ENCODE data around the gene TAT.

The TAT gene

DNA sequence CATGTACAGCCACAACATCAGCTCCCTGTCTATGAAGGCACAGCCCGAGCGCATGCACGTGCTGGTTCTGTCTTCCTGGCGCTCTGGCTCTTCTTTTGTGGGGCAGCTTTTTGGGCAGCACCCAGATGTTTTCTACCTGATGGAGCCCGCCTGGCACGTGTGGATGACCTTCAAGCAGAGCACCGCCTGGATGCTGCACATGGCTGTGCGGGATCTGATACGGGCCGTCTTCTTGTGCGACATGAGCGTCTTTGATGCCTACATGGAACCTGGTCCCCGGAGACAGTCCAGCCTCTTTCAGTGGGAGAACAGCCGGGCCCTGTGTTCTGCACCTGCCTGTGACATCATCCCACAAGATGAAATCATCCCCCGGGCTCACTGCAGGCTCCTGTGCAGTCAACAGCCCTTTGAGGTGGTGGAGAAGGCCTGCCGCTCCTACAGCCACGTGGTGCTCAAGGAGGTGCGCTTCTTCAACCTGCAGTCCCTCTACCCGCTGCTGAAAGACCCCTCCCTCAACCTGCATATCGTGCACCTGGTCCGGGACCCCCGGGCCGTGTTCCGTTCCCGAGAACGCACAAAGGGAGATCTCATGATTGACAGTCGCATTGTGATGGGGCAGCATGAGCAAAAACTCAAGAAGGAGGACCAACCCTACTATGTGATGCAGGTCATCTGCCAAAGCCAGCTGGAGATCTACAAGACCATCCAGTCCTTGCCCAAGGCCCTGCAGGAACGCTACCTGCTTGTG lies 40.0 kb downstream of the TAT start:
- DNase-seq: no peak

- no peak for DNase-seq
These were observed 44.5 kb downstream of the TAT start for GRCh38 chr16:71532366-71532765.

GRCh38 chr16:71528863-71529262 lies 48.0 kb downstream of the TAT start:
- DNase-seq: no peak

- DNase-seq: no peak
These were observed 48.6 kb downstream of the TAT start for GRCh38 chr16:71528257-71528656.

- DNase-seq: no peak
These were observed 50.7 kb downstream of the TAT start, which contains the start of gene CHST4 for GRCh38 chr16:71526111-71526631. Gene CHST4, plus strand, starts transcription at chr16:71526426. Its CDS starts 10,252 bp downstream, at chr16:71536678.

DNA sequence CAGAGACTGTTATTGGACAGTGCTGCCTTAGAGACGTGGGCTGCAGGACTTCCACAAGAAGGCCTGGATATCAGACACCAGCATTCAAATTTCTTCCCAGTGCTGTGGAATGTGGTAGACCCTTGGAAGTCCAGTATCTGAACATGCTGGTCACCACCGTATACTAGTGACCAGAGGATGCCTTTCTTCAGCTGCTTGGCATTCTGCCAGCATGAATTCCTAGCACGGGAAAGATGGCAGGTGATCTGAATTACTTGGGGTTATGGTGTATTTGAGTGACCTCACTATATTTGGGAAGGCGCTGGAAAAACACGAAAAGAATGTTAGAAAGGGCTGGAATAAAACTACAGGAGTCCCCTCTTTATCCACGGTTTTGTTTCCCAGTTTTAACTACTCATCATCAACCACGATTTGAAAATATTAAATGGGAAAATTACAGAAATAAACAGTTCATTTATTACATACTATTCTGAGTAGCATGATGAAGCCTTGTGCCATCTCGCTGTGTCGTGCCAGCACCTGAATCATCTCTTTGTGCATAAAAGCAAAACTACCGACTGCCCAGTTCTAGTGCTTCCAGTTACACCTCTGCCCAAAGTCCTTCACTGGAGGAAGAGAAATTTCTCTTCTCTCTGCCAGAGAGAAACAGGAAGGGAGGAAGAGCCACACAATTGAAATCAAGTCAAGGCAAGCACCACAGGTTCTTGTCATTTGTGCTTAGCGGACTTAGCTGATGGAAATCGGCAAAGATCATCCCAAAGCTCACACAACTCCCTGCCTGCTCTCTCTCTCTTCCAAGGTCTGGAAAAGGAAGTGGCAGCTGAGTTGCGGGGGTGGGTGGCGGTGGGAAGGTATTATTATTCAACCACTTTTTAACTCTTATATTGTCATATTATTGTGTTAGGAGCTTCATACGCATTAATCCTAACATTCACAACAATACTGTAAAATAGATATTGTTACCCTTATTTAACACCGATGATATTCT lies 52.0 kb downstream of the TAT start:
- DNase-seq: no peak

GRCh38 chr16:71520550-71520949 lies 56.3 kb downstream of the TAT start:
- DNase-seq: no peak

All from activated CD4-positive, alpha-beta T cell treated with anti-CD3 and anti-CD28 coated beads, Interleukin-2, amount 50 U/mL, for 16 hours (primary cell).